K562 (cell line): ENCODE data around the gene GRIPAP1. TPM values are rescaled to one million over a fixed set of nuclear protein-coding genes. Genes with fewer than 3 reads are reported as not detected.

ENCODE experiments used
- MGA ChIP-seq: fragments of 450-650 bp; IDR thresholded peaks from 2 replicates; pipeline ENCODE4 v1.6.1; 2016; ENCODE audit warnings: mild to moderate bottlenecking, moderate library complexity
- XRCC4 ChIP-seq: IDR thresholded peaks from one replicate; pipeline ENCODE4 v1.6.1; 2011; ENCODE audit not compliant: insufficient read depth, insufficient read length; ENCODE audit errors: extremely low read depth
- polyA plus RNA-seq, 8 experiments: library from polyadenylated mRNA; depleted of rRNA in 4 of 8; stranded (reverse) in 5 of 8; unstranded in 3 of 8; fragments of >200 nt; fragmentation: Nextera tagmentation in 2 of 8; fragmentation: Illumina TruSeq in 1 of 8; extraction: Ambion mirVana in 2 of 8; extraction: Trizol in 1 of 8; gene quantifications; 2 replicates each; pipeline versions ENCODE4 v1.2.1 to v1.2.3, GENCODE V29; 2011 to 2014; ENCODE audit warnings: inconsistent platforms in 1 of 8, missing spikeins in 1 of 8
- total RNA-seq, 7 experiments: library from RNA; depleted of rRNA in 6 of 7; stranded (reverse); fragments of >200 nt in 6 of 7; fragmentation: Illumina TruSeq in 2 of 7; extraction: Trizol in 2 of 7; gene quantifications; 2 replicates each; pipeline versions ENCODE4 v1.2.1 to v1.2.3, GENCODE V29; 2011 to 2021; ENCODE audit warnings: low replicate concordance in 1 of 7

The GRIPAP1 gene
- total and polyA plus RNA-seq, 9 of the 15 experiments (the other 6 are each of a cell fraction or from before 2014, with no cell fraction given), result 4.1 to 41.6 (median 24.0) TPM

GRCh38 chrX:48978226-48978625 is 23.8 kb downstream of the GRIPAP1 start (continued):
- TF ChIP-seq MGA, result no peak
- no peak for TF ChIP-seq XRCC4
